Uterus (tissue), 4 donors: Measurements from ENCODE around the gene BCR. TPM values are rescaled to one million over a fixed set of nuclear protein-coding genes. Genes with fewer than 3 reads are reported as not detected.

Source experiments
- DNase-seq, 2 donors: peaks; one replicate each; pipeline ENCODE4 v3.0.0-alpha.2; 2019 to 2020
- H3K27ac ChIP-seq, 2 donors: fragments of 200-600 bp; sonication (generic); 1 replicate in 1 of 2; 2 replicates in 1 of 2; pipeline ENCODE4 v1.5.1; 2016 to 2018
- H3K27me3 ChIP-seq, 2 donors: fragments of 200-600 bp; sonication (generic); one replicate each; pipeline ENCODE4 v1.5.1; 2018 to 2019; ENCODE audit warnings: control low read depth in 1 of 2
- H3K36me3 ChIP-seq, 2 donors: fragments of 200-600 bp; sonication (generic); one replicate each; pipeline ENCODE4 v1.5.1; 2019; ENCODE audit warnings: control low read depth in 1 of 2
- H3K4me1 ChIP-seq, 2 donors: fragments of 200-600 bp; sonication (generic); one replicate each; pipeline ENCODE4 v1.5.1; 2018 to 2019; ENCODE audit warnings: control low read depth in 1 of 2
- H3K4me3 ChIP-seq, 2 donors: fragments of 200-600 bp; sonication (generic); 1 replicate in 1 of 2; 2 replicates in 1 of 2; pipeline ENCODE4 v1.5.1; 2018 to 2019; ENCODE audit warnings: mild to moderate bottlenecking in 1 of 2
- H3K9me3 ChIP-seq, 2 donors: fragments of 200-600 bp; sonication (generic); one replicate each; pipeline ENCODE4 v1.5.1; 2019; ENCODE audit warnings: control low read depth in 1 of 2
- POLR2A ChIP-seq, 2 donors: fragments of 450-650 bp; IDR thresholded peaks; one replicate each; pipeline ENCODE4 v1.6.1; 2016; ENCODE audit warnings: antibody characterized with exemption in 2 of 2, mild to moderate bottlenecking in 1 of 2, moderate library complexity in 1 of 2
- intact Hi-C: fragments of 100-400 bp; cut with DNase I; formaldehyde crosslinking; loops from one replicate; pipeline ENCODE4 v1.15.1; 2023; ENCODE audit warnings: low total_unique reads
- total RNA-seq, 4 donors: library from RNA; depleted of rRNA in 3 of 4; stranded (reverse); fragments of >200 nt in 3 of 4; gene quantifications; one replicate each; pipeline versions ENCODE4 v1.1.0 to v1.2.4, GENCODE V29; 2014 to 2023
- TF ChIP-seq, protein P1 (sequence below), 4 experiments: fragments of 200-600 bp in 2 of 4; fragments of 450-650 bp in 2 of 4; sonication (generic) in 2 of 4; IDR thresholded peaks; one replicate each; pipeline ENCODE4 v1.5.1; 2016 to 2019; ENCODE audit warnings: antibody characterized with exemption in 4 of 4, mild to moderate bottlenecking in 2 of 4, moderate library complexity in 1 of 4
- donor health status: DM: yes; HTN: yes; CAD: no.

The BCR gene
- total RNA-seq, 4 donors from 2014 or later = 10.6 to 93.3 (median 28.3) TPM

DNA sequence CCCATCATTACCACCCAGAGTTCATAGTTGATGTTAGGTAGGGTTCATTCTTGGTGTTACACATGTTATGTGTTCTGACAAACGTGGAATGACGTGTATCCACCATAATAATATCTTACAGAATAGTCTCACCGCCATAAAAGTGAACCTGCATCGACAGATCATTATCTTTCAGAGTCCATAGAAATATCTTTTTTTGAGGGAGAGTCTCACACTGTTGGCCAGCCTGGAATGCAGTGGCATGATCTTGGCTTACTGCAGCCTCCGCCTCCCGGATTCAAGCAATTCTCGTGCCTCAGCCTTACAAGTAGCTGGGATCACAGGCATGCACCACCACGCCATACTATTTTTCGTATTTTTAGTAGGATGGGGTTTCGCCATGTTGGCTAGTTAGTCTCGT lies 113.9 kb downstream of the BCR start:
- no peak overlapping the region for H3K27ac ChIP-seq
- no peaks in the 10 kb centered on the region for H3K36me3 ChIP-seq
- no peak overlapping the region for H3K4me3 ChIP-seq
- H3K27me3 ChIP-seq = no peaks in the 10 kb centered on the region
- DNase-seq = no peak
- TF ChIP-seq POLR2A (IDR thresholded peaks at IDR 0.05) = no peak
- TF ChIP-seq, protein P1, sequence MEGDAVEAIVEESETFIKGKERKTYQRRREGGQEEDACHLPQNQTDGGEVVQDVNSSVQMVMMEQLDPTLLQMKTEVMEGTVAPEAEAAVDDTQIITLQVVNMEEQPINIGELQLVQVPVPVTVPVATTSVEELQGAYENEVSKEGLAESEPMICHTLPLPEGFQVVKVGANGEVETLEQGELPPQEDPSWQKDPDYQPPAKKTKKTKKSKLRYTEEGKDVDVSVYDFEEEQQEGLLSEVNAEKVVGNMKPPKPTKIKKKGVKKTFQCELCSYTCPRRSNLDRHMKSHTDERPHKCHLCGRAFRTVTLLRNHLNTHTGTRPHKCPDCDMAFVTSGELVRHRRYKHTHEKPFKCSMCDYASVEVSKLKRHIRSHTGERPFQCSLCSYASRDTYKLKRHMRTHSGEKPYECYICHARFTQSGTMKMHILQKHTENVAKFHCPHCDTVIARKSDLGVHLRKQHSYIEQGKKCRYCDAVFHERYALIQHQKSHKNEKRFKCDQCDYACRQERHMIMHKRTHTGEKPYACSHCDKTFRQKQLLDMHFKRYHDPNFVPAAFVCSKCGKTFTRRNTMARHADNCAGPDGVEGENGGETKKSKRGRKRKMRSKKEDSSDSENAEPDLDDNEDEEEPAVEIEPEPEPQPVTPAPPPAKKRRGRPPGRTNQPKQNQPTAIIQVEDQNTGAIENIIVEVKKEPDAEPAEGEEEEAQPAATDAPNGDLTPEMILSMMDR (IDR thresholded peaks at IDR 0.05) = no peak
- intact Hi-C loops = no loop called here
- no peaks in the 10 kb centered on the region for H3K4me1 ChIP-seq
- no peaks in the 10 kb centered on the region for H3K9me3 ChIP-seq

DNA sequence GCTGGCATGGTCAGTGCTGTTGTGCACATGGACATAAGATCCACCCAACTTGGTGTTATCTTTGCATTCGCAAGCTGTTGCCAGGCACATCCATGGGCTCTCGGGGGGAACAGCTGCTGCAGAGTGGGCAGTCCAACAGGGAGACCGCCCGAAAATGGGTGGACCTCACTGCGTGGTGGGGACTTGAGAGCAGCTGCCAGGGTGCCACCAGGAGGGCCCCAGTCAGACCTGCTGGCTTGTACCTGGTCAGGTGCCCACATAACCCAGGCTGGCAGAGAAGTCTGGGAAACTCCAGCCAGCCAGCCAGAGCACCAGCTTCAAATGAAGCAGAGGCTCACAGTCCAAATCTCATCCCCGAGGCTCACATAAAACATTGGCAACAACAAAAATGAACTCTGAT lies 120.2 kb downstream of the BCR start:
- intact Hi-C loops = loop anchor here (10.0 kb wide), 1 partner anchor 224 kb away; no protein-coding TSS in a partner anchor
- H3K4me3 ChIP-seq = no peak overlapping the region
- H3K4me1 ChIP-seq = no peaks in the 10 kb centered on the region
- H3K27me3 ChIP-seq = no peaks in the 10 kb centered on the region
- no peaks in the 10 kb centered on the region for H3K9me3 ChIP-seq
- H3K36me3 ChIP-seq = no peaks in the 10 kb centered on the region
- no peak overlapping the region for H3K27ac ChIP-seq
- TF ChIP-seq, protein P1 (IDR thresholded peaks at IDR 0.05) = no peak
- no peak for TF ChIP-seq POLR2A (IDR thresholded peaks at IDR 0.05)
- no peak for DNase-seq

DNA sequence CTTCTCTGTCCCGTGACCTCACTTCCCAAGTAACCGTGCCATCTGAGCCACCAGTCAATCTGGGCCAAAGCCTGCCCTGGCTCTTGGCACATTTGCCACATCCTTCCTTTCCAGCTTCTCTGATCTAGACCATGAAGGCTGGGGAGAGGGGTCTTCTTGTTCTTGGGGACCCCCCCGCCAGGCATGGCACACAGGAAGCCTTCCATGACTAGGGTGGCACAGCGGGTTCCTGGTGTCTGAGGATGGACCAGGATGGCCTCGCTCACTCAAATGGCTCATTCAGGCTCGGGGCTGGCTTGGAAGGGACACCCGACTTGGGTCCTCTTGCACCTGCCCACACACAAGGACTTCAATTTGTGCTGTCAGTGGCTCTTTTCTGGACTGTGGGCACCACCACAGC lies 121.3 kb downstream of the BCR start:
- no peak for DNase-seq
- no peaks in the 10 kb centered on the region for H3K27me3 ChIP-seq
- TF ChIP-seq, protein P1 (IDR thresholded peaks at IDR 0.05) = no peak
- no peak for TF ChIP-seq POLR2A (IDR thresholded peaks at IDR 0.05)
- intact Hi-C loops = loop anchor here (10.0 kb wide), 1 partner anchor 223 kb away; no protein-coding TSS in a partner anchor
- H3K36me3 ChIP-seq = no peaks in the 10 kb centered on the region
- no peaks in the 10 kb centered on the region for H3K4me1 ChIP-seq
- no peak overlapping the region for H3K4me3 ChIP-seq
- no peaks in the 10 kb centered on the region for H3K9me3 ChIP-seq
- no peak overlapping the region for H3K27ac ChIP-seq

DNA sequence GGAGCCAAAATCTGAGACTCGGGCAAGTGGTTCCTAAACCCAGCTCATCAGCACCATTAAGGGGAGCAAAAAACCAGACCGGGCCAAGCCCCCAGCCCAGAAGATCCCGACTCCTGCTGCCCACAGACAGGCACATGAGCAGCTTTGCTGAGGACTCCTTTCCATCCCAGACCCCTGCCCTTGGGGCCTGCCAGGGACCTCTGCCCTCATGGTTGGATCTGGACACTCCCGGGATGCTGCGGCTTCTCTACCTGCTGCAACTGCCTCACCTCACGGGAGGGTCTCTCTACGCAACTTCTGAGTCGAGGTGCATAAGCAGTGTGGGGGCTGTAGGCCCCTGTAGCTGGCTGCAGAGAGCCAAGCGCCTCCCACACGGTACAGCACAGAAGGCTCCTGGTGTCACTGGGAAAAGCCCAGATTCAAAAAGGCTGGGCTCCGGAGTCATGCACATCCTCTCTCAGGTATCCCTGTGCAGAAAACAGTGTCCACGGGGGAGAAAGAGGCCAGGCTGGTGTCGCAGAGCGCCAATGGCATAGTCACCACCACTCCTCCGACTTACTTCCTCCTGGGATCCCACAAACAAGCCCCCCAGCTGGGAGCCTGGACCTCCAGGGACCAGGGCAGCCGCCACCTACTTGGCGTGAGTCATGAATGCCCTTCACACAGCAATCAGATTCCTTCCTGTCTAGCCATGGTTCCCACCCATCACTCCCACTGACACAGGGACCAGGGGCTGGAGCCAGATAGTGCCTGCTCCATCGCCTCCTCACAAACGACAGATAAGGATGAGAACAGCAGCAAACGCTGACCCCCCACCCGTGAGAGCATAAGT lies 122.1 kb downstream of the BCR start:
- intact Hi-C loops = loop anchor here (10.0 kb wide), 1 partner anchor 222 kb away; no protein-coding TSS in a partner anchor
- Histone ChIP-seq H3K36me3 (no peaks in the 10 kb centered on the region), H3K9me3 (no peaks in the 10 kb centered on the region), H3K4me3 (no peak overlapping the region), H3K27me3 (no peaks in the 10 kb centered on the region), H3K4me1 (no peaks in the 10 kb centered on the region), H3K27ac (no peak overlapping the region)
- TF ChIP-seq POLR2A (IDR thresholded peaks at IDR 0.05) = no peak
- TF ChIP-seq, protein P1 (IDR thresholded peaks at IDR 0.05) = no peak
- no peak for DNase-seq

DNA sequence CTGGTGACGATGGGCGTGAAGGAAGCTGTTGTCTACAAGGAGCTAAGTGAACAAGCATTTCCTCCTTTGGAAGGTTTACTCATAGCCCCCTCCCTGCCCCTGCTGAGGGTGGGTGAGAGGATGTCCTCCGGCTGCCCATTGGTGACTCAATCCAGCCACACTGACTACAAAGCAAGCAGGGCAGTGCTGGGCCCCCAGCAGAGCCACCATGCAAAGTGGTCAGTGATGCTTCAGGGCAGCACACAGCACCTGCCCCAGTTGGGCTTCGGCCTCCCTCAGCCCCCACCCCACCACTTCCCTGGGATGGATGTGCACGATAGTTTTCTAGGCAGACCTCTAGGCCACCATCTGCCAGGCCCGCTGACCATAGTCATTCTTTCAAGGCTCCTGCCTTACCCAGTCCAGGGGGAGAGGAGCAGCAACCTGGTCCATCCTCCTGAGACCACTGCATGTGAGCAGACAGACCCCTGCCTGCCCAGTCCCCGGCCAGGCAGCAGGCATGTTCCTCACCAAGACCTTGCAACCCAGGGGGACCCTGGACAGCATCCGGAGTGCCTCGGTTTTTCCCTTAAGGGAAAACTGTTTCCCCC lies 125.1 kb downstream of the BCR start:
- Histone ChIP-seq H3K9me3 (no peaks in the 10 kb centered on the region), H3K4me3 (no peak overlapping the region), H3K4me1 (no peaks in the 10 kb centered on the region), H3K36me3 (no peaks in the 10 kb centered on the region), H3K27ac (peak overlapping the region; percentile 69 to 91), H3K27me3 (no peaks in the 10 kb centered on the region)
- DNase-seq = peak; percentile 15 to 45
- intact Hi-C loops = loop anchor here (10.0 kb wide), 1 partner anchor 219 kb away; no protein-coding TSS in a partner anchor
- TF ChIP-seq, protein P1 (IDR thresholded peaks at IDR 0.05) = no peak
- no peak for TF ChIP-seq POLR2A (IDR thresholded peaks at IDR 0.05)
